LoVo (cell line): ENCODE measurements around the gene TMEM30B.
"Not testable (repeated sequence)": the region's sequence is repeated elsewhere in the genome, so short reads cannot be mapped to it uniquely, and the experiment has no call there.

Experiments used
- DNase-seq: peaks from one replicate; pipeline ENCODE4 v3.0.0-alpha.2; 2016; ENCODE audit warnings: low spot score

TMEM30B gene

GRCh38 chr14:61266436-61266835 lies 14.7 kb downstream of the TMEM30B start:
- no peak for DNase-seq

- DNase-seq: no peak
Measured at GRCh38 chr14:61264651-61265050, 16.5 kb downstream of the TMEM30B start.

- no peak for DNase-seq
Measured at GRCh38 chr14:61264010-61264571, 17.0 kb downstream of the TMEM30B start.

GRCh38 chr14:61262082-61262481 lies 19.1 kb downstream of the TMEM30B start:
- DNase-seq: no peak

GRCh38 chr14:61260939-61261776 lies 20.0 kb downstream of the TMEM30B start:
- DNase-seq: no peak

GRCh38 chr14:61258985-61259384 lies 22.2 kb downstream of the TMEM30B start:
- DNase-seq: no peak

GRCh38 chr14:61257469-61258057 lies 23.6 kb downstream of the TMEM30B start:
- no peak for DNase-seq

GRCh38 chr14:61256826-61257468 lies 24.2 kb downstream of the TMEM30B start:
- no peak for DNase-seq

GRCh38 chr14:61255968-61256367 lies 25.2 kb downstream of the TMEM30B start:
- DNase-seq: no peak

GRCh38 chr14:61254808-61255526 lies 26.2 kb downstream of the TMEM30B start:
- DNase-seq: no peak

GRCh38 chr14:61253064-61253738 lies 27.9 kb downstream of the TMEM30B start:
- no peak for DNase-seq

- DNase-seq: peak; percentile 72
Measured at GRCh38 chr14:61252369-61253063, 28.6 kb downstream of the TMEM30B start.

GRCh38 chr14:61250063-61250462 lies 31.1 kb downstream of the TMEM30B start:
- no peak for DNase-seq

- DNase-seq: no peak
Measured at GRCh38 chr14:61247935-61248334, 33.2 kb downstream of the TMEM30B start.

- DNase-seq: no peak
Measured at GRCh38 chr14:61246721-61247120, 34.4 kb downstream of the TMEM30B start.

- no peak for DNase-seq
Measured at GRCh38 chr14:61244009-61244408, 37.1 kb downstream of the TMEM30B start.

- DNase-seq: no peak
Measured at GRCh38 chr14:61240206-61240605, 40.9 kb downstream of the TMEM30B start.

GRCh38 chr14:61239285-61239684 lies 41.9 kb downstream of the TMEM30B start:
- not testable (repeated sequence) for DNase-seq

GRCh38 chr14:61238611-61239245 lies 42.4 kb downstream of the TMEM30B start:
- no peak for DNase-seq

GRCh38 chr14:61234215-61234916 lies 46.8 kb downstream of the TMEM30B start:
- DNase-seq: no peak
